ENCODE data around the gene FERMT2.

DNA sequence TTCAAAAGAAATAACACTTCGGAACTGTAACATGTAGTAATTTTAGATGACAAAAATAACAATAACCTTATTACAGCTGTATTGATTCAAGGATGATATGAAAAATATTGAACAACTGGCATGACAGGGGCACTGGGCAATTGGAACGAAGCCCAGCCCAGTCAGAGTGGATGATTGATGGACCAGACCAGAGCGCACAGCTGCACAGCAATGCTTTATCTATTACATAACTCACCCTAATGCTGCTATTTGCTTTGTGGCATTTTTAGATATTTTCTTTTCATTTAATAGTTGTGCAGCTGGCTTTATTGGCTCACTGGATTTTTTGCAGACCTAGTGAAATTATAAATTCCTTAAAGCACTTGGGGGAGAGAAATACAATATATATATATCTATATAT, 26.9 kb upstream of the FERMT2 start:
- TF ChIP-seq POLR2AphosphoS5 (IDR thresholded peaks at IDR 0.05; ENCODE audit: low read depth) (no peak), EZH2 (IDR thresholded peaks at IDR 0.05; ENCODE audit: low read depth, unreplicated experiment) (no peak), CREB1 (CRISPR knock-in tag; IDR thresholded peaks at IDR 0.05; ENCODE audit: low read depth) (no peak), EZH2phosphoT487 (IDR thresholded peaks at IDR 0.05; ENCODE audit: unreplicated experiment) (no peak)
- TF ChIP-seq, protein P1, sequence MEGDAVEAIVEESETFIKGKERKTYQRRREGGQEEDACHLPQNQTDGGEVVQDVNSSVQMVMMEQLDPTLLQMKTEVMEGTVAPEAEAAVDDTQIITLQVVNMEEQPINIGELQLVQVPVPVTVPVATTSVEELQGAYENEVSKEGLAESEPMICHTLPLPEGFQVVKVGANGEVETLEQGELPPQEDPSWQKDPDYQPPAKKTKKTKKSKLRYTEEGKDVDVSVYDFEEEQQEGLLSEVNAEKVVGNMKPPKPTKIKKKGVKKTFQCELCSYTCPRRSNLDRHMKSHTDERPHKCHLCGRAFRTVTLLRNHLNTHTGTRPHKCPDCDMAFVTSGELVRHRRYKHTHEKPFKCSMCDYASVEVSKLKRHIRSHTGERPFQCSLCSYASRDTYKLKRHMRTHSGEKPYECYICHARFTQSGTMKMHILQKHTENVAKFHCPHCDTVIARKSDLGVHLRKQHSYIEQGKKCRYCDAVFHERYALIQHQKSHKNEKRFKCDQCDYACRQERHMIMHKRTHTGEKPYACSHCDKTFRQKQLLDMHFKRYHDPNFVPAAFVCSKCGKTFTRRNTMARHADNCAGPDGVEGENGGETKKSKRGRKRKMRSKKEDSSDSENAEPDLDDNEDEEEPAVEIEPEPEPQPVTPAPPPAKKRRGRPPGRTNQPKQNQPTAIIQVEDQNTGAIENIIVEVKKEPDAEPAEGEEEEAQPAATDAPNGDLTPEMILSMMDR (conservative IDR thresholded peaks at IDR 0.05; ENCODE audit: low read depth in 2 of 2), result no peak
- TF ChIP-seq, protein P2, sequence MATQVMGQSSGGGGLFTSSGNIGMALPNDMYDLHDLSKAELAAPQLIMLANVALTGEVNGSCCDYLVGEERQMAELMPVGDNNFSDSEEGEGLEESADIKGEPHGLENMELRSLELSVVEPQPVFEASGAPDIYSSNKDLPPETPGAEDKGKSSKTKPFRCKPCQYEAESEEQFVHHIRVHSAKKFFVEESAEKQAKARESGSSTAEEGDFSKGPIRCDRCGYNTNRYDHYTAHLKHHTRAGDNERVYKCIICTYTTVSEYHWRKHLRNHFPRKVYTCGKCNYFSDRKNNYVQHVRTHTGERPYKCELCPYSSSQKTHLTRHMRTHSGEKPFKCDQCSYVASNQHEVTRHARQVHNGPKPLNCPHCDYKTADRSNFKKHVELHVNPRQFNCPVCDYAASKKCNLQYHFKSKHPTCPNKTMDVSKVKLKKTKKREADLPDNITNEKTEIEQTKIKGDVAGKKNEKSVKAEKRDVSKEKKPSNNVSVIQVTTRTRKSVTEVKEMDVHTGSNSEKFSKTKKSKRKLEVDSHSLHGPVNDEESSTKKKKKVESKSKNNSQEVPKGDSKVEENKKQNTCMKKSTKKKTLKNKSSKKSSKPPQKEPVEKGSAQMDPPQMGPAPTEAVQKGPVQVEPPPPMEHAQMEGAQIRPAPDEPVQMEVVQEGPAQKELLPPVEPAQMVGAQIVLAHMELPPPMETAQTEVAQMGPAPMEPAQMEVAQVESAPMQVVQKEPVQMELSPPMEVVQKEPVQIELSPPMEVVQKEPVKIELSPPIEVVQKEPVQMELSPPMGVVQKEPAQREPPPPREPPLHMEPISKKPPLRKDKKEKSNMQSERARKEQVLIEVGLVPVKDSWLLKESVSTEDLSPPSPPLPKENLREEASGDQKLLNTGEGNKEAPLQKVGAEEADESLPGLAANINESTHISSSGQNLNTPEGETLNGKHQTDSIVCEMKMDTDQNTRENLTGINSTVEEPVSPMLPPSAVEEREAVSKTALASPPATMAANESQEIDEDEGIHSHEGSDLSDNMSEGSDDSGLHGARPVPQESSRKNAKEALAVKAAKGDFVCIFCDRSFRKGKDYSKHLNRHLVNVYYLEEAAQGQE (IDR thresholded peaks at IDR 0.05; ENCODE audit: unreplicated experiment), result no peak

Measured in GM23338 (cell line).